MM.1S (cell line): ENCODE measurements around the gene ITPA.

Experiments used
- EZH2 ChIP-seq: fragments of 300-600 bp; sonication (generic); optimal IDR thresholded peaks from 2 replicates; pipeline ENCODE3; 2017; ENCODE audit warnings: low read depth, mild to moderate bottlenecking, antibody characterized with exemption, low read length, mixed read lengths
- EZH2phosphoT487 ChIP-seq: fragments of 300-600 bp; sonication (generic); IDR thresholded peaks from 2 replicates; pipeline ENCODE4 v1.6.1; 2018; ENCODE audit warnings: antibody characterized with exemption, low read length
- TF ChIP-seq, protein P1 (sequence below): fragments of 300-600 bp; sonication (generic); IDR thresholded peaks from 2 replicates; pipeline ENCODE4 v1.5.1; 2016; ENCODE audit warnings: antibody characterized with exemption, low read length, mixed read lengths

DNA sequence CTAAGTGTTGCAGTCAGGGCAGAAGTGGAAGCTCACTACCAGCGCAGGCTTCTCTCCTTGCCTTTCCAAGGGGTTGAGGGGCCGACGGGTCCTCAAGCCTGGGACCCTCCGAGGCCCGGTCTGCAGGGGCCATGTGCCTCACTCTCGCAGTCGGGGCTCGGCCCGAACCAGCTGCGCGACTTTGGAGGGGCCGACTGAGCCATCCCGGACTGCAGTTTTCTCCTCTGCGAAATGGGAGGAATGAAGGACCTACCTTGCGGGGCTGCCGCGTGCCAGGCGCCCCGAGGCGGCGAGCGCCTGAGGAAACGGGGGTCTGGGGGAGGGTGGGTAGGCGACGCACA lies 41.6 kb upstream of the ITPA start:
- TF ChIP-seq, protein P1, sequence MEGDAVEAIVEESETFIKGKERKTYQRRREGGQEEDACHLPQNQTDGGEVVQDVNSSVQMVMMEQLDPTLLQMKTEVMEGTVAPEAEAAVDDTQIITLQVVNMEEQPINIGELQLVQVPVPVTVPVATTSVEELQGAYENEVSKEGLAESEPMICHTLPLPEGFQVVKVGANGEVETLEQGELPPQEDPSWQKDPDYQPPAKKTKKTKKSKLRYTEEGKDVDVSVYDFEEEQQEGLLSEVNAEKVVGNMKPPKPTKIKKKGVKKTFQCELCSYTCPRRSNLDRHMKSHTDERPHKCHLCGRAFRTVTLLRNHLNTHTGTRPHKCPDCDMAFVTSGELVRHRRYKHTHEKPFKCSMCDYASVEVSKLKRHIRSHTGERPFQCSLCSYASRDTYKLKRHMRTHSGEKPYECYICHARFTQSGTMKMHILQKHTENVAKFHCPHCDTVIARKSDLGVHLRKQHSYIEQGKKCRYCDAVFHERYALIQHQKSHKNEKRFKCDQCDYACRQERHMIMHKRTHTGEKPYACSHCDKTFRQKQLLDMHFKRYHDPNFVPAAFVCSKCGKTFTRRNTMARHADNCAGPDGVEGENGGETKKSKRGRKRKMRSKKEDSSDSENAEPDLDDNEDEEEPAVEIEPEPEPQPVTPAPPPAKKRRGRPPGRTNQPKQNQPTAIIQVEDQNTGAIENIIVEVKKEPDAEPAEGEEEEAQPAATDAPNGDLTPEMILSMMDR: no peak
- no peak for TF ChIP-seq EZH2
- no peak for TF ChIP-seq EZH2phosphoT487
